Tibial artery (tissue), 4 donors: Measurements from ENCODE around the gene ITIH3.

Source experiments
- DNase-seq, 2 donors: peaks; one replicate each; pipeline ENCODE4 v3.0.0-alpha.2; 2019
- H3K27ac ChIP-seq, 2 donors: fragments of 200-600 bp; sonication (generic) in 1 of 2; 1 replicate in 1 of 2; 2 replicates in 1 of 2; pipeline ENCODE4 v1.5.1; 2018 to 2019; ENCODE audit warnings: mild to moderate bottlenecking in 1 of 2
- H3K27me3 ChIP-seq, 2 donors: fragments of 200-600 bp; sonication (generic) in 1 of 2; one replicate each; pipeline versions ENCODE4 v1.5.1 to v1.6.0; 2016 to 2019
- H3K36me3 ChIP-seq, 3 donors: fragments of 200-600 bp; sonication (generic) in 2 of 3; one replicate each; pipeline ENCODE4 v1.5.1; 2016 to 2019; ENCODE audit warnings: mild to moderate bottlenecking in 2 of 3
- H3K4me1 ChIP-seq, 4 donors: fragments of 200-600 bp; sonication (generic) in 2 of 4; 1 replicate in 3 of 4; 2 replicates in 1 of 4; pipeline ENCODE4 v1.5.1; 2016 to 2019
- H3K4me3 ChIP-seq, 2 donors: fragments of 200-600 bp; sonication (generic) in 1 of 2; 1 replicate in 1 of 2; 2 replicates in 1 of 2; pipeline ENCODE4 v1.5.1; 2018 to 2019; ENCODE audit warnings: mild to moderate bottlenecking in 2 of 2
- H3K9me3 ChIP-seq, 3 donors: fragments of 200-600 bp; sonication (generic) in 1 of 3; one replicate each; pipeline ENCODE4 v1.5.1; 2016 to 2019
- CTCF ChIP-seq, 2 experiments: fragments of 200-600 bp in 1 of 2; fragments of 450-650 bp in 1 of 2; IDR thresholded peaks; one replicate each; pipeline ENCODE4 v1.5.1; 2017 to 2019; ENCODE audit warnings: antibody characterized with exemption in 2 of 2, mild to moderate bottlenecking in 1 of 2, moderate library complexity in 1 of 2
- intact Hi-C: fragments of 100-400 bp; cut with DNase I; formaldehyde crosslinking; loops from one replicate; pipeline ENCODE4 v1.15.0; 2023; ENCODE audit warnings: low total_unique reads

The ITIH3 gene

GRCh38 chr3:52787246-52787645 lies 7.3 kb upstream of the ITIH3 start:
- intact Hi-C loops = no loop called here
- H3K27ac ChIP-seq = peak overlapping the region; percentile 40 to 59

DNA sequence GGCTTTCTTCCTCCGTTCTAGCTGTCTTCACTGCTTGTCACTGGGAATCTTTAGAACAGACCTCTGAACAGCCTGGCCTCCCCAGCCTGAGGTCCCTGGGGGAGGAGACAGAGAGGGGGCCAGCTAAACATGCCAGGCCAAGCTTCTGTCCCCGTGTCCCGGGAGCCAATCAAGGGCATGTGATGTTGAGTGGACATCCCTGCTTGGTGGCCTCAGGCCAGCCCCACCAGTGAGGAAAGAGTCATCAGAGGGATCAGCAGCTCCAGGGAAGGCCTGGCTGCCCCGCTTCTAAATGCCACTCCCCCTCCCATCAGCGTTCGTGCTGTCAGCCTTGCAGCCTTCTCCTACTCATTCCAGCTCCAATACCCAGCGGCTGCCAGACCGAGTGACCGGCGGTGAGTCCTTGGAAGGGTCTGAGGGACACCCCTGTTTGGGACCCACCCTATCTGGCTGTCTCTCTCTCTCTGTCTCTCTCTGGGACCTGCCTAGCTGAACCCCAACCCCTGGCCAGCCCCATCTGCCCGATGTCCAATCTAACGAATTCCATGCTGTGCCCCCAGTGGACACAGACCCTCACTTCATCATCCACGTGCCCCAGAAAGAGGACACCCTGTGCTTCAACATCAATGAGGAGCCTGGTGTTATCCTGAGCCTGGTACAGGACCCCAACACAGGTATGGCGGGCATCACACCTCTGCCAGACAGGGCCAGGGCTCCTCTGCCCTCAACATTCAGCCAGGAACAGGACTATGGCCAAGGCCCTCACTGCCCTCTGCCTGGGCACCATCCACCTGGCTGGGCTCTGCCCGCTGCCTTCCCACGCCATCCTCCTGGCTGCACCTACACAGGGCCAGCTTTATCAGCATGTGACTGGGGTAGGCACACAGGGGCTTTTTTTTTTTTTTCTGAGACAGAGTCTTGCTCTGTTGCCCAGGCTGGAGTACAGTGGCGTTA lies 6.6 kb upstream of the ITIH3 start:
- no peak for TF ChIP-seq CTCF (IDR thresholded peaks at IDR 0.05)
- intact Hi-C loops = no loop called here
- H3K36me3 ChIP-seq = no peaks in the 10 kb centered on the region
- H3K4me1 ChIP-seq = peaks cover 0 to 16% (median 3%) of the 10 kb centered on the region in 4 donors
- no peaks in the 10 kb centered on the region for H3K9me3 ChIP-seq
- no peak overlapping the region for H3K4me3 ChIP-seq
- no peaks in the 10 kb centered on the region for H3K27me3 ChIP-seq
- peak; percentile 73 to 88 for DNase-seq
- H3K27ac ChIP-seq = peak overlapping the region; percentile 40 to 59

More at GRCh38 chr3:52787246-52787645, 7.3 kb upstream of the ITIH3 start:
- Histone ChIP-seq H3K4me1 (peaks cover 0 to 13% (median 2%) of the 10 kb centered on the region in 4 donors), H3K36me3 (no peaks in the 10 kb centered on the region), H3K4me3 (no peak overlapping the region), H3K9me3 (no peaks in the 10 kb centered on the region), H3K27me3 (peaks cover 0 to 6% of the 10 kb centered on the region in 2 donors)
- TF ChIP-seq CTCF (IDR thresholded peaks at IDR 0.05) = no peak
- no peak for DNase-seq

DNA sequence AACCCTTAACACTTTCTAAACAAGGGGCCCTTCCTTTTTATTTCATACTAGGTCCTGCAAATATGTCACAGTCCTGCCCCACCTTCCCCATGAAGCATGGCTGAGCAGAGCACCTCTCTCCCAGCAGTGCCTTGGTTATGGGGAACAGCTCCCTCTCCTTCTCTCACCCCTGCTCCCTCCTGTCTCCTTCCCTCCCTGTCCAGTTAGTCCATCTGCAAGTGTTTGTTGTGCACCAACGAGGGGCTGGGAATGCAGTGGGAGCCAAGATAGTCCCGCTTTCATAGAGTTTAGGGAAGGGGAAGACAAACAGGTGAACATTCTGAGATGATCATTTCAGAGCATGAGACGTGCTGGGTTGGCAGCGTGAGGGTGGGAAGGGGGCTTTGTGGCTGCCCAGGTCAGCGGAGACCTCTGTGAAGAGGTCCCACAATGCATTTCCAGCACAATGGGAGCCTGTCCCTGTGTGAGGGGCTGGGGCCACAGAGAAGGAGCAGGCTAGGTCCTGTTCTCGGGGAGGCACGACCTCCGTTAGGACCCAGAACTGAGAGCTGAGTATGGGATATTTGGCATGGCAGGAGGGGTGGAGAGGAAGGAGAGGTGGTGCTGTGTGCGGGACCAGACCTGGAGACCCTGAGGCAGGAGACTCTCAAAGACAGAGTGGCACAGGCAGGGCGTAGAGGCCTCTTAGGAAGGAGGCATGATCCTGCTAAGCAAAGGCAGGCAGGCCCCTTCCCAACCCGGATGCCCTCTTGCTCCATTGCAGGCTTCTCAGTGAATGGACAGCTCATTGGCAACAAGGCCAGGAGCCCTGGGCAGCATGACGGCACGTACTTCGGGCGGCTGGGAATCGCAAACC lies 5.5 kb upstream of the ITIH3 start:
- intact Hi-C loops = no loop called here
- no peak for TF ChIP-seq CTCF (IDR thresholded peaks at IDR 0.05)
- H3K4me3 ChIP-seq = no peak overlapping the region
- H3K27ac ChIP-seq = no peak overlapping the region
- H3K27me3 ChIP-seq = no peaks in the 10 kb centered on the region
- no peaks in the 10 kb centered on the region for H3K9me3 ChIP-seq
- H3K4me1 ChIP-seq = peaks cover 0 to 28% (median 12%) of the 10 kb centered on the region in 4 donors
- no peak for DNase-seq
- H3K36me3 ChIP-seq = no peaks in the 10 kb centered on the region

- Histone ChIP-seq H3K4me1 (peaks cover 0 to 33% (median 17%) of the 10 kb centered on the region in 4 donors), H3K4me3 (no peak overlapping the region), H3K27me3 (no peaks in the 10 kb centered on the region), H3K9me3 (no peaks in the 10 kb centered on the region), H3K27ac (no peak overlapping the region), H3K36me3 (no peaks in the 10 kb centered on the region)
- intact Hi-C loops = no loop called here
- TF ChIP-seq CTCF (IDR thresholded peaks at IDR 0.05) = no peak
- no peak for DNase-seq
These were observed 4.9 kb upstream of the ITIH3 start for GRCh38 chr3:52789746-52790040.

- Histone ChIP-seq H3K27me3 (no peaks in the 10 kb centered on the region), H3K9me3 (no peaks in the 10 kb centered on the region), H3K27ac (no peak overlapping the region), H3K36me3 (no peaks in the 10 kb centered on the region), H3K4me3 (no peak overlapping the region), H3K4me1 (peaks cover 0 to 40% (median 24%) of the 10 kb centered on the region in 4 donors)
- intact Hi-C loops = no loop called here
- no peak for TF ChIP-seq CTCF (IDR thresholded peaks at IDR 0.05)
- no peak for DNase-seq
These were observed 4.3 kb upstream of the ITIH3 start for GRCh38 chr3:52790337-52790736.
